Measurements from ENCODE around the gene UBE2R2.
"Not testable (repeated sequence)": the region's sequence is repeated elsewhere in the genome, so short reads cannot be mapped to it uniquely, and the experiment has no call there.

The UBE2R2 gene

DNA sequence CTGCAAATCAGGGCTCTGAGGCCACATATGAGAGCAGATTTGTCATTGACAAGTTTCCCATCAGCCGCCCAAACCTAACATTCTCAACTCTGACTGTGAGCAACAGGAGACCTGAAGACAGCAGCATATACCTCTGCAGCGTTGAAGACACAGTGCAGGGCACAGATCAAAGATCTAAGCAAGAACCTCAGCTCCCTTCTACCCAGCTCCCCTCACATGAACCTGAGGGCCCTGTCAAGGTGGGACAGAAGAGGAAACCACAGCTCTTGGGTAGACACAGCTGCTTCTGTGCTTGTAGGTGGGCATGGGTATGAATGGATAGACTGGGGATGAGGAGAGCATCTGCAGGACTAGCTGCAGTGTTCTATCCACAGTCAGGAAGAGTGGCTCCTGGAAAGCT is 30.3 kb upstream of the UBE2R2 start:
- no peak overlapping the region for H3K4me3 ChIP-seq (ENCODE audit: low read length)

DNA sequence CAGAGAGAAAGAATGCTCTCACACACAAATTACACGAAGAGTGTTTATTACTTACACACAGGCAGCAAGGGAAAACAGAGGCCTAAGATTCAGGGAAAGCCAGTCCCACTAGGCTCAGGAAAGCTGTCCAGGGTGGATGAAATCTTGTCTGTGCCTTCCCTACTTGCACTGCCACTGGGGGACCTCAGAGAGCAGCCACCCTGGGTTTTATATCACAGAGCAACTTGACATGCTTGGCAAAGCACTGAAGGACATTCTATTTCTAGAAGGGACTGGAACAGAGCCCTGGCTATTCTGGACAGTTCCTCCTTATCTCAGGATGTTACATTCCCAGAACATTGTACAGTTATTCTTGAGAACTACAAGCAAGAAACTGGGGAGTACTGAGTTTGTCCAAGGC is 29.1 kb upstream of the UBE2R2 start:
- H3K4me3 ChIP-seq (ENCODE audit: low read length): no peak overlapping the region
- H3K36me3 ChIP-seq (ENCODE audit: insufficient read depth, low read length): no peaks in the 10 kb centered on the region
- H3K27me3 ChIP-seq (ENCODE audit: control insufficient read depth, insufficient read depth, low read length): peaks cover 3% of the 10 kb centered on the region
- H3K4me1 ChIP-seq (ENCODE audit: control insufficient read depth, insufficient read depth, low read length): peaks cover 12% of the 10 kb centered on the region
- no peaks in the 10 kb centered on the region for H3K9me3 ChIP-seq (replicated peaks; ENCODE audit: low read length)
- no peak overlapping the region for H3K4me2 ChIP-seq (ENCODE audit: low read length)
- no peak overlapping the region for H3K9ac ChIP-seq (ENCODE audit: low read depth, low read length)

More for the DNA sequence above, 30.3 kb upstream of the UBE2R2 start:
- Histone ChIP-seq H3K27me3 (ENCODE audit: control insufficient read depth, insufficient read depth, low read length) (peaks cover 3% of the 10 kb centered on the region), H3K4me2 (ENCODE audit: low read length) (no peak overlapping the region), H3K36me3 (ENCODE audit: insufficient read depth, low read length) (no peaks in the 10 kb centered on the region), H3K9ac (ENCODE audit: low read depth, low read length) (no peak overlapping the region), H3K9me3 (replicated peaks; ENCODE audit: low read length) (no peaks in the 10 kb centered on the region), H3K4me1 (ENCODE audit: control insufficient read depth, insufficient read depth, low read length) (peaks cover 24% of the 10 kb centered on the region)

- not testable (repeated sequence) for H3K4me2 ChIP-seq (ENCODE audit: low read length); H3K4me3 ChIP-seq (ENCODE audit: low read length); H3K27me3 ChIP-seq (ENCODE audit: control insufficient read depth, insufficient read depth, low read length); H3K9me3 ChIP-seq (replicated peaks; ENCODE audit: low read length); H3K9ac ChIP-seq (ENCODE audit: low read depth, low read length); H3K36me3 ChIP-seq (ENCODE audit: insufficient read depth, low read length); H3K4me1 ChIP-seq (ENCODE audit: control insufficient read depth, insufficient read depth, low read length)
These were observed 27.5 kb upstream of the UBE2R2 start for GRCh38 chr9:33789429-33789828.

- peaks cover 3% of the 10 kb centered on the region for H3K27me3 ChIP-seq (ENCODE audit: control insufficient read depth, insufficient read depth, low read length)
- H3K9me3 ChIP-seq (replicated peaks; ENCODE audit: low read length): no peaks in the 10 kb centered on the region
- H3K4me2 ChIP-seq (ENCODE audit: low read length): no peak overlapping the region
- no peaks in the 10 kb centered on the region for H3K36me3 ChIP-seq (ENCODE audit: insufficient read depth, low read length)
- H3K4me1 ChIP-seq (ENCODE audit: control insufficient read depth, insufficient read depth, low read length): peaks cover 7% of the 10 kb centered on the region
- no peak overlapping the region for H3K9ac ChIP-seq (ENCODE audit: low read depth, low read length)
- no peak overlapping the region for H3K4me3 ChIP-seq (ENCODE audit: low read length)
These were observed 25.8 kb upstream of the UBE2R2 start for GRCh38 chr9:33791117-33791516.

DNA sequence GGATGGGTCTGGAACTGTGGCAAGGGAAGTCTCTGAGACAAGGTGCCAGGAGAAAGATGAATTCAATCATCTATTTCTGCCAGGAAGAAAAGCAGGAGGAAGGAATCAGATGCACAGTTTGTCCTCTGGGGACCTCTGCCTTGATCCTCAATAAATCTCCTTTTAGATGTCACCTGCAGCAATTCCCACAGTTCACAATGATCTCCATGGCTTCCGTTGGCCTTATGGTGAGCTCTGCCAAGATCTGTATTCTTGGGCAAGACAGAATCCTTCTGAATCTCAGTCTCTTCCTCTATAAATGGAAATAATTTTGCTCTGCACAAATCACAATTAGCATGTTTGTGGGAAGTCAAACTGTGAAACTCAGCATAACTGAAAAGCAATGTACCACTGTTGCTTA is 23.5 kb upstream of the UBE2R2 start:
- H3K4me1 ChIP-seq (ENCODE audit: control insufficient read depth, insufficient read depth, low read length); H3K9me3 ChIP-seq (replicated peaks; ENCODE audit: low read length); H3K4me3 ChIP-seq (ENCODE audit: low read length); H3K27me3 ChIP-seq (ENCODE audit: control insufficient read depth, insufficient read depth, low read length); H3K36me3 ChIP-seq (ENCODE audit: insufficient read depth, low read length); H3K9ac ChIP-seq (ENCODE audit: low read depth, low read length); H3K4me2 ChIP-seq (ENCODE audit: low read length): not testable (repeated sequence)

GRCh38 chr9:33794560-33794959 is 22.4 kb upstream of the UBE2R2 start:
- peaks cover 5% of the 10 kb centered on the region for H3K27me3 ChIP-seq (ENCODE audit: control insufficient read depth, insufficient read depth, low read length)
- H3K9ac ChIP-seq (ENCODE audit: low read depth, low read length): no peak overlapping the region
- no peak overlapping the region for H3K4me2 ChIP-seq (ENCODE audit: low read length)
- H3K4me3 ChIP-seq (ENCODE audit: low read length): no peak overlapping the region
- no peaks in the 10 kb centered on the region for H3K9me3 ChIP-seq (replicated peaks; ENCODE audit: low read length)
- H3K36me3 ChIP-seq (ENCODE audit: insufficient read depth, low read length): no peaks in the 10 kb centered on the region
- H3K4me1 ChIP-seq (ENCODE audit: control insufficient read depth, insufficient read depth, low read length): peaks cover 7% of the 10 kb centered on the region

- H3K4me3 ChIP-seq (ENCODE audit: low read length): no peak within 1 kb of the TSS
- peaks cover 5% of the 10 kb centered on the region for H3K27me3 ChIP-seq (ENCODE audit: control insufficient read depth, insufficient read depth, low read length)
- H3K9me3 ChIP-seq (replicated peaks; ENCODE audit: low read length): no peaks in the 10 kb centered on the region
- H3K4me1 ChIP-seq (ENCODE audit: control insufficient read depth, insufficient read depth, low read length): peaks cover 7% of the 10 kb centered on the region
- no peaks in the 10 kb centered on the region for H3K36me3 ChIP-seq (ENCODE audit: insufficient read depth, low read length)
- no peak within 1 kb of the TSS for H3K4me2 ChIP-seq (ENCODE audit: low read length)
- H3K9ac ChIP-seq (ENCODE audit: low read depth, low read length): no peak within 1 kb of the TSS
These were observed 21.7 kb upstream of the UBE2R2 start, which contains the start of gene PRSS3 for GRCh38 chr9:33795281-33795680. Gene PRSS3, plus strand, starts transcription at chr9:33795561. Its CDS starts 13 bp downstream, at chr9:33795574.

DNA sequence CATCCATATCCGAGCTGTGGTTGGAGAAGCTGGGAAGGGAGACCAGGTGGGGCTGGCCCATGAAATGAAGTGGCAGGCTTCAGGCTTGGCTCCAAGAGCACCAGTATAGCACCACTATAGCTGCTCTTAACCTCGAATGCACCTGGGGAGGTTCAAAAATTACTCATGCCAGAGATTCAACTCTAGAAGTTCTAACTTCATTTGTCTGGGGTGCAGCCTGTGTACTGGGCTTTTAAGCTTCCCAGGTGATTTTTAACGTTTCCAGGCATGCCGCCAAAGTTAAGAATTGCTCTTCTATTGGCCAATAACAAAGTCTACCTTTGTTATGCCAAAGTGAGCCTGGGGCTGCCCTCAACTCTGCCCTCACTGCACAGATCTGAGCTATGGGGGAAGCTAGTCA is 21.1 kb upstream of the UBE2R2 start:
- Histone ChIP-seq H3K27me3 (ENCODE audit: control insufficient read depth, insufficient read depth, low read length) (peaks cover 5% of the 10 kb centered on the region), H3K36me3 (ENCODE audit: insufficient read depth, low read length) (no peaks in the 10 kb centered on the region), H3K9ac (ENCODE audit: low read depth, low read length) (no peak overlapping the region), H3K4me3 (ENCODE audit: low read length) (no peak overlapping the region), H3K4me1 (ENCODE audit: control insufficient read depth, insufficient read depth, low read length) (peaks cover 7% of the 10 kb centered on the region), H3K4me2 (ENCODE audit: low read length) (no peak overlapping the region), H3K9me3 (replicated peaks; ENCODE audit: low read length) (no peaks in the 10 kb centered on the region)

DNA sequence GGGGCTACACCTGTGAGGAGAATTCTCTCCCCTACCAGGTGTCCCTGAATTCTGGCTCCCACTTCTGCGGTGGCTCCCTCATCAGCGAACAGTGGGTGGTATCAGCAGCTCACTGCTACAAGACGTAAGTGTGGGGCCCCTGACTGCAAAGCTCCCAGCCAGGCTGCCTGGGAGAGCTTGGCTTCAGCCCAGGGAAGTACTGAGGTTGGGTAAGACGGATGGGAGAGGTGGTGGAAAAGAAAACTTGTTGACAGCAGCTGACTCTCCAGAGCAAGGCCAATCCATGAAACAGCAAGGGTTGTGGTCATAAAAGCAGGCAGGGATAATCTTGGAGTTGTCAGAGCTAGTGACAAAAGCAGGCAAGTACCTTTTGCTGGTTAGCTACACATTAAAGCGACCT is 20.3 kb upstream of the UBE2R2 start:
- H3K9me3 ChIP-seq (replicated peaks; ENCODE audit: low read length); H3K4me2 ChIP-seq (ENCODE audit: low read length); H3K4me3 ChIP-seq (ENCODE audit: low read length); H3K36me3 ChIP-seq (ENCODE audit: insufficient read depth, low read length); H3K27me3 ChIP-seq (ENCODE audit: control insufficient read depth, insufficient read depth, low read length); H3K4me1 ChIP-seq (ENCODE audit: control insufficient read depth, insufficient read depth, low read length); H3K9ac ChIP-seq (ENCODE audit: low read depth, low read length): not testable (repeated sequence)

DNA sequence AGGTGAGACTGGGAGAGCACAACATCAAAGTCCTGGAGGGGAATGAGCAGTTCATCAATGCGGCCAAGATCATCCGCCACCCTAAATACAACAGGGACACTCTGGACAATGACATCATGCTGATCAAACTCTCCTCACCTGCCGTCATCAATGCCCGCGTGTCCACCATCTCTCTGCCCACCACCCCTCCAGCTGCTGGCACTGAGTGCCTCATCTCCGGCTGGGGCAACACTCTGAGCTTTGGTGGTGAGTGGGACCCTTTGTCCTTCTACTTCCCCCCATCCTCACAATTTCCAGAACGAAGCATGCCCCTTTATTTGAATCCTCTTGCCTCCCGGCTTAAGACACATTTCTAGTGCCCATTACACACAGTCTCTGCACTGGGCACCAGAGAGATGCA is 19.1 kb upstream of the UBE2R2 start:
- Histone ChIP-seq H3K4me1 (ENCODE audit: control insufficient read depth, insufficient read depth, low read length) (no peaks in the 10 kb centered on the region), H3K36me3 (ENCODE audit: insufficient read depth, low read length) (no peaks in the 10 kb centered on the region), H3K9me3 (replicated peaks; ENCODE audit: low read length) (no peaks in the 10 kb centered on the region), H3K4me3 (ENCODE audit: low read length) (no peak overlapping the region), H3K9ac (ENCODE audit: low read depth, low read length) (no peak overlapping the region), H3K4me2 (ENCODE audit: low read length) (no peak overlapping the region), H3K27me3 (ENCODE audit: control insufficient read depth, insufficient read depth, low read length) (peaks cover 5% of the 10 kb centered on the region)

DNA sequence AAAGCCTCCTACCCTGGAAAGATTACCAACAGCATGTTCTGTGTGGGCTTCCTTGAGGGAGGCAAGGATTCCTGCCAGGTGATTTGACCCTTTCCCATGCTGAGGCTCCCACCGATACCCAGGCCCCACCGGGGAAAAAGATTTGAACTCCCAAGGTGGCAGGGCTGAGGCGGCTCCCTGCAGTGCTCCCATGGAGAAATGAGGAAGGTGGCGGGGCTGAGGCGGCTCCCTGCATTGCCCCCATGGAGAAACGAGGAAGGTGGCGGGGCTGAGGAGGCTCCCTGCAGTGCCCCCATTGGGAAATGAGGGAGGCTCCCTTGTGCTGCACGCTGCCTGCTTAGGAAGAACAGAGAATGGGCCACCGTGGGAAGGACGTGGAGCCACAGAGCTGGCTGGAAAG is 18.4 kb upstream of the UBE2R2 start:
- H3K4me3 ChIP-seq (ENCODE audit: low read length): no peak overlapping the region
- no peaks in the 10 kb centered on the region for H3K4me1 ChIP-seq (ENCODE audit: control insufficient read depth, insufficient read depth, low read length)
- H3K27me3 ChIP-seq (ENCODE audit: control insufficient read depth, insufficient read depth, low read length): peaks cover 5% of the 10 kb centered on the region
- H3K4me2 ChIP-seq (ENCODE audit: low read length): no peak overlapping the region
- no peaks in the 10 kb centered on the region for H3K9me3 ChIP-seq (replicated peaks; ENCODE audit: low read length)
- H3K9ac ChIP-seq (ENCODE audit: low read depth, low read length): no peak overlapping the region
- H3K36me3 ChIP-seq (ENCODE audit: insufficient read depth, low read length): no peaks in the 10 kb centered on the region

GRCh38 chr9:33799928-33800704 is 16.8 kb upstream of the UBE2R2 start:
- Histone ChIP-seq H3K4me3 (ENCODE audit: low read length) (no peak overlapping the region), H3K27me3 (ENCODE audit: control insufficient read depth, insufficient read depth, low read length) (peaks cover 5% of the 10 kb centered on the region), H3K4me2 (ENCODE audit: low read length) (no peak overlapping the region), H3K9me3 (replicated peaks; ENCODE audit: low read length) (no peaks in the 10 kb centered on the region), H3K36me3 (ENCODE audit: insufficient read depth, low read length) (no peaks in the 10 kb centered on the region), H3K9ac (ENCODE audit: low read depth, low read length) (no peak overlapping the region), H3K4me1 (ENCODE audit: control insufficient read depth, insufficient read depth, low read length) (no peaks in the 10 kb centered on the region)
